Ovary (tissue), 3 donors: ENCODE data around the gene TAX1BP3.

ENCODE experiments used
- CTCF ChIP-seq, 3 donors: fragments of 450-650 bp in 2 of 3; fragments of 200-600 bp in 1 of 3; IDR thresholded peaks; one replicate each; pipeline versions ENCODE4 v1.5.1 to v1.8.0; 2016 to 2022; ENCODE audit warnings: antibody characterized with exemption in 3 of 3, mild to moderate bottlenecking in 1 of 3
- EP300 ChIP-seq: sonication (generic); formaldehyde crosslinking; IDR thresholded peaks from one replicate; pipeline ENCODE4 v1.6.1; 2017; ENCODE audit warnings: antibody characterized with exemption
- POLR2A ChIP-seq: fragments of 450-650 bp; IDR thresholded peaks from one replicate; pipeline ENCODE4 v1.6.1; 2017; ENCODE audit warnings: antibody characterized with exemption, mild to moderate bottlenecking, moderate library complexity
- donor health status: DM: no; HTN: no; CAD: no.

DNA sequence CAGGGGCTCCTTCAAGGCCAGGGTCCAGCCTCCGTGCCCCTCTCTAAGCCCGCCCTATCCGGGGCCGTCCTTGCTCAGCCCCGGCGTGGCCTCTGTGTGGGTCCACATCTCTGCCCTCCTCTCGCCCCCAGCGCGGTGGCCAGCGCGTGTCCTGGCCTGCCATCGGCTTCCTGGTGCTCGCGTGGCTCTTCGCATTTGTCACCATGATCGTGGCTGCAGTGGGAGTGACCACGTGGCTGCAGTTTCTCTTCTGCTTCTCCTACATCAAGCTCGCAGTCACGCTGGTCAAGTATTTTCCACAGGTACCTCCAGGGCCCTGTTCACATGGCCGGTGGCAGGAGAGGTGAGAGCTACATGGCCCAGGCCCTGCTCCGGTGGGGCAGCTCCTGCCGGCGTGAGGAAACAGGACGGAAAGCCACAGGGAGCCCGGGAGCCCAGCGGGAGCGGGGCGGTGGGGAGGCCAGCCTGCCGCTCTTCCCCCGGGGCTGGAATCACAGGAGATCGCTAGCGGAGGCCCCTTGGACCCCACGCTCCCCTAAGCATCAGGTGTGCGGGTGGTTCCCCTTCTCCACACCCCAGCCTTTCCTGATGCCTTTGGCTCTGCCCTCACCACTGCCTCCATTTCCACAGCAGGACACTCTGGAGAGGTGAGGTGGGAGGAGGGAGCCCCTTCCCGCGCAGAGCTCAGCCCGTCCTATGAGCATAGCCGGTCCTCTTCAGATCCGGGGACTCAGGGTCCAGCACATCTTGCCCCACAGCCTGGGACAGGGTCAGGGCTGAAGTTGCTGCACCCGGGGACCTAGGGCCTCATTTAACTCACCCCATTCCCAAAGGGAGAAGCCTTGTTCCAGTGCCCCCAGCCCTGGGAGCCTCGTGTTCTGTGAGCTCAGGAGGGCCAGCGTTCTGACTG, 10.2 kb downstream of the TAX1BP3 start:
- no peak for TF ChIP-seq EP300
- TF ChIP-seq CTCF (IDR thresholded peaks at IDR 0.05) = no peak
- no peak for TF ChIP-seq POLR2A
